HG03457 (cell line): ENCODE measurements around the gene INTU.
"Not testable (repeated sequence)": the region's sequence is repeated elsewhere in the genome, so short reads cannot be mapped to it uniquely, and the experiment has no call there.

ENCODE experiments used
- ATAC-seq: cut with Tn5 transposase; IDR thresholded peaks from one replicate; pipeline ENCODE4 v1.9.1; 2021; ENCODE audit warnings: moderate number of reproducible peaks; ENCODE audit not compliant: unreplicated experiment

INTU gene

GRCh38 chr4:127632420-127633403, at the start of gene INTU:
INTU (plus strand) TSS chr4:127632957; CDS start chr4:127633035, 78 bp downstream.
- ATAC-seq, result peak; percentile 100

- ATAC-seq, result not testable (repeated sequence)
Observed at GRCh38 chr4:127586496-127586895, 46.3 kb upstream of the INTU start.

GRCh38 chr4:127586922-127587571, 45.7 kb upstream of the INTU start:
- peak; percentile 98 for ATAC-seq

GRCh38 chr4:127589153-127589552, 43.6 kb upstream of the INTU start:
- ATAC-seq, result not testable (repeated sequence)

GRCh38 chr4:127598656-127599055, 34.1 kb upstream of the INTU start:
- no peak for ATAC-seq

- no peak for ATAC-seq
Observed at GRCh38 chr4:127601029-127601428, 31.7 kb upstream of the INTU start.

GRCh38 chr4:127604949-127605709, 27.6 kb upstream of the INTU start:
- ATAC-seq, result no peak

GRCh38 chr4:127606823-127607222, 25.9 kb upstream of the INTU start:
- no peak for ATAC-seq

GRCh38 chr4:127609484-127609883, 23.3 kb upstream of the INTU start:
- ATAC-seq, result no peak

- ATAC-seq, result no peak
Observed at GRCh38 chr4:127610488-127610887, 22.3 kb upstream of the INTU start.

GRCh38 chr4:127616898-127617297, 15.9 kb upstream of the INTU start:
- ATAC-seq, result no peak

- ATAC-seq, result no peak
Observed at GRCh38 chr4:127618427-127618826, 14.3 kb upstream of the INTU start.

GRCh38 chr4:127622621-127622920, 10.2 kb upstream of the INTU start:
- no peak for ATAC-seq

- peak; percentile 61 for ATAC-seq
Observed at GRCh38 chr4:127622921-127623796, 9.6 kb upstream of the INTU start.

- ATAC-seq, result no peak
Observed at GRCh38 chr4:127623797-127624083, 9.0 kb upstream of the INTU start.

- ATAC-seq, result no peak
Observed at GRCh38 chr4:127624173-127624572, 8.6 kb upstream of the INTU start.

- ATAC-seq, result no peak
Observed at GRCh38 chr4:127629371-127629770, 3.4 kb upstream of the INTU start.

- ATAC-seq, result no peak
Observed at GRCh38 chr4:127630152-127630551, 2.6 kb upstream of the INTU start.

- ATAC-seq, result no peak
Observed at GRCh38 chr4:127631420-127631819, 1.3 kb upstream of the INTU start.

- no peak for ATAC-seq
Observed at GRCh38 chr4:127634181-127634580, 1.4 kb downstream of the INTU start.

- no peak for ATAC-seq
Observed at GRCh38 chr4:127641524-127641923, 8.8 kb downstream of the INTU start.
